NT2/D1 (cell line): ENCODE measurements around the gene MID2.
A peak's percentile ranks its signal among the peaks of the same experiment; 100 is the strongest.

Source experiments
- DNase-seq: peaks from one replicate; pipeline ENCODE4 v3.0.0-alpha.2; 2011; ENCODE audit warnings: low read depth, low spot score
- H3K27me3 ChIP-seq: 2 replicates; pipeline ENCODE4 v1.6.0; 2011; ENCODE audit warnings: mild to moderate bottlenecking; ENCODE audit not compliant: insufficient read length, insufficient read depth
- H3K36me3 ChIP-seq: 2 replicates; pipeline ENCODE4 v1.6.1; 2011; ENCODE audit warnings: mild to moderate bottlenecking, low read length, mixed read lengths; ENCODE audit not compliant: insufficient read depth, insufficient read length
- H3K4me1 ChIP-seq: 2 replicates; pipeline ENCODE4 v1.5.1; 2011; ENCODE audit not compliant: insufficient read depth, insufficient read length
- H3K4me3 ChIP-seq: 2 replicates; pipeline ENCODE4 v1.5.1; 2011; ENCODE audit warnings: low read depth; ENCODE audit not compliant: insufficient read length
- H3K9ac ChIP-seq: 2 replicates; pipeline ENCODE4 v1.6.0; 2011; ENCODE audit warnings: low read depth; ENCODE audit not compliant: insufficient read length
- H3K9me3 ChIP-seq: 2 replicates; pipeline ENCODE4 v1.5.1; 2011; ENCODE audit warnings: mild to moderate bottlenecking, low read length; ENCODE audit not compliant: insufficient read depth
- SUZ12 ChIP-seq: IDR thresholded peaks from 2 replicates; pipeline ENCODE4 v1.6.1; 2011; ENCODE audit not compliant: insufficient read length, insufficient read depth; ENCODE audit errors: extremely low read depth
- YY1 ChIP-seq: IDR thresholded peaks from 2 replicates; pipeline ENCODE4 v1.6.1; 2011; ENCODE audit not compliant: insufficient read length, insufficient read depth
- ZNF274 ChIP-seq: IDR thresholded peaks from 2 replicates; pipeline ENCODE4 v1.6.1; 2011; ENCODE audit warnings: mild to moderate bottlenecking, low read depth, low read length

Gene MID2

DNA sequence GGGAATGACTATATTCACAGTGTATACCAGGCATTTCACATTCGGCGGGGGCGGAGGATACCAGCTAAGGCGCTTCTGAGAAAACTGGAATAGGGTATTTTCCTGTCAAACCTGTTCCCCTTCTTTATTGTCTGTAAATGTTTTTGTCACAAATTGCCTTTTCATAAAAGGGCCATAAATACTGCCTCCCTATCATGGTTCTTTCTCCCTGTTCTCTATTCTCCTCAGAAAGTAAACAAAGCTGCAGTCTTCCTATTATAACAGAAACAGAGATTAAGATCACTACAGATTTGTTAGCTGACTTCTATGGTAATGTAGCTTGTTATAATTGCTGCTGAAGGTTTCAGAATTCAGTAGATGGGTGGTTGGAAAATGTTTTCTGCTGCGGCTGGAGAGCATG is 32.2 kb downstream of the MID2 start:
- Histone ChIP-seq H3K9me3 (no peaks in the 10 kb centered on the region), H3K4me1 (no peaks in the 10 kb centered on the region), H3K4me3 (no peak overlapping the region), H3K9ac (no peak overlapping the region), H3K27me3 (no peaks in the 10 kb centered on the region), H3K36me3 (no peaks in the 10 kb centered on the region)
- DNase-seq, result no peak
- no peak for TF ChIP-seq ZNF274
- TF ChIP-seq SUZ12, result no peak

DNA sequence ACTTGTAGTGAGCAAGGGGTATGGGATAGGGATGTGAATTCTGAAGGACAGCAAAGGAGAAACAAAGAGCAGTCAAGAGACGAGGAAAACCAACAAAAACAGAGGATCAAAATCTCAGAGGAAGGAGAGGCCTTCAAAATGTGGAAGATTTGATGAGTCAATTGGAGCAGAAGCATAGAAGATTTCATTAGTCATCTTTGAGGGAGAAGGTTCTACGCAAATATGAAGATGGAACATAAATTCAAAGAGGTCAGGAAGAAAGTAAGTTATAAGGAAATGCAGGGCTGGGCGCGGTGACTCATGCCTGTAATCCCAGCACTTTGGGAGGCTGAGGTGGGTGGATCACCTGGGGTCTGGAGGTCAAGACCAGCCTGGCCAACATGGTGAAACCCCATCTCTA is 35.4 kb downstream of the MID2 start:
- Histone ChIP-seq H3K4me3 (no peak overlapping the region), H3K36me3 (no peaks in the 10 kb centered on the region), H3K9me3 (no peaks in the 10 kb centered on the region), H3K4me1 (no peaks in the 10 kb centered on the region), H3K27me3 (no peaks in the 10 kb centered on the region), H3K9ac (no peak overlapping the region)
- DNase-seq, result no peak
- TF ChIP-seq YY1 (no peak), ZNF274 (no peak), SUZ12 (no peak)

DNA sequence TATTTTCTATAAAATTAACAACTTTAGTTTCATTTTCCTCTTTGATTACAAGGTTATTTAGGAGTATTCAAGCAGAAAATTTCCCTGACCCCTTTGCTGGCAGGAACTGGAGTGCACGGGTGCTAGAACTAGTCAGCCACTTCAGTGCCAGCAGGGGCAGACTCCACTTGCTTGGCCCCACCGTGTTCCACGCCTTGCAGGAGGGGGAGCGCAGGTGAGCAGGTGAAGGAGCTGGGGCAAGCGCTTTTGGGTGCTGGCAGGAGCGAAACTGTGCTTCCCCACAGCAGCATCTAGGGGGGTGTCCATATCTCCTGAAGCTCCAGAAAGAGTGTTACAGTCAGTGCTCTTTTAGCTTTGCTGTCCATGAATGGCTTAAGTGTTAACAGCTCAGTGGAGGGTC is 45.5 kb downstream of the MID2 start:
- Histone ChIP-seq H3K27me3 (no peaks in the 10 kb centered on the region), H3K36me3 (no peaks in the 10 kb centered on the region)
- TF ChIP-seq YY1 (no peak), ZNF274 (no peak), SUZ12 (no peak)

DNA sequence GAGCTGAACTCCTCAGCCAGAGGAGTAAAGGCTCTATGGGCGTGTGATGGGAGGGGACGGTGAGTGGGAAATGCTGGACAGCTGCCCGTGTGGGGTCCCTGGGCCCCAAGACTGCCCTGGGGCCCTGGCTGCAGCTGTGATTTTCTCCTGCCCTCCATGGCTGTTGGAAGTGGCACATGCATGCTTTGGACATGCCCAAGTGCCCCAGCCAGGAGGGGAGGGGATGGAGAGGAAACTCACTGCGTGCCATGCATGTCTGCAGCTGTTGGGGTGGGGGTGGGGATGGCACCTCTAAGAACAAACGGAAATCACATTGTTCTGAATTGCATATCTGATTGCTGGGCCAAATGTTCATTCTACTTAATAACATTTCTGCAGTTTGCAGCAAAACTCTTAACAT is 52.4 kb downstream of the MID2 start:
- Histone ChIP-seq H3K9ac (no peak overlapping the region), H3K4me3 (no peak overlapping the region), H3K9me3 (no peaks in the 10 kb centered on the region), H3K36me3 (peaks cover 2% of the 10 kb centered on the region), H3K27me3 (no peaks in the 10 kb centered on the region), H3K4me1 (no peaks in the 10 kb centered on the region)
- no peak for TF ChIP-seq SUZ12
- TF ChIP-seq YY1, result no peak
- no peak for TF ChIP-seq ZNF274
- no peak for DNase-seq

More for the DNA sequence above, 45.5 kb downstream of the MID2 start:
- no peaks in the 10 kb centered on the region; the same call in 1 of the 2 replicates for H3K9me3 ChIP-seq
- no peaks in the 10 kb centered on the region for H3K4me1 ChIP-seq
- no peak overlapping the region for H3K9ac ChIP-seq
- H3K4me3 ChIP-seq, result no peak overlapping the region
- no peak for DNase-seq

DNA sequence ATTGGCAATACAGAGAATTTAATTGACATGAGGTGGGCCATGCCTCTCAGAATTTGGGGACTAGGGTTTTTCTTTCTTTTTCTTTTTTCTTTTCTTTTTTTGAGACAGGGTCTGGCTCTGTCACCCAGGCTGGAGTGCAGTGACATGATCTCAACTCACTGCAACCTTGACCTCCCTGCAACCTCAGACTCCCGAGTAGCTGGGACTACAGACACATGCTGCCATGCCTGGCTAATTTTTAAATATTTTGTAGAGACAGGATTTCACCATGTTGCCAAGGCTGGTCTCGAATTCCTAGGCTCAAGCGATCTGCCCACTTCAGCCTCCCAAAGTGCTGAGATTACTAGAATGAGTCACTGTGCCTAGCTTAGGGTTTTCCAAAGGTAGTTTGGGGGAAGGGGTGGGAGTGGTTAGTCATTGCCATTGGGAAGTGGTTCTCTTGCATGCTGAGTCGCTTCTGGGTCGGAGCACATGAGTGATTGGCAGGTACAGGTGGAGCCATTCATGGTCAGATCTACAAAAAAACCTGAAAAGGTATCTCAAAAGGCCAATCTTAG is 54.5 kb downstream of the MID2 start:
- no peak overlapping the region for H3K9ac ChIP-seq
- H3K4me1 ChIP-seq, result no peaks in the 10 kb centered on the region
- no peaks in the 10 kb centered on the region for H3K27me3 ChIP-seq
- H3K9me3 ChIP-seq, result no peaks in the 10 kb centered on the region
- no peak for DNase-seq
- no peak overlapping the region for H3K4me3 ChIP-seq
- no peak for TF ChIP-seq SUZ12
- no peak for TF ChIP-seq YY1
- TF ChIP-seq ZNF274, result no peak
- H3K36me3 ChIP-seq, result peaks cover 2% of the 10 kb centered on the region

DNA sequence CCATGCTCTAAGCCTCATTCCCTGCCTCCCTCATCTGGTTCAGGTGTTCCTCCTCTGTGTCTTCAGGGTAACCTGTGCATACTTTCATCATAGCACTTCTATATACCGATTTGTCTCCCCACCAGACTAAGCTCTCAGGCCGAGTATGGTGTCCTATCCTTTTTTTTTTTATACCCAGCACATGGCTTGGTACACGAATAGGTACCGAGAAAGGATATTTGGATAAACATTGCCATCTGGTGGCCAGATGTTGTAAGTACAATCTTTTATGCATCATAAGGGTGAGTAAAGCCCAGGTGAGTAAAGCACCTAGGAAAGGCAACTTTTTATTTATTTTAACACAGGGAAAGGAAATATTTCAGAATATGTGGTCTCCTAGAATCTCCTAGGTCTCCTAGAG is 68.4 kb downstream of the MID2 start:
- H3K9ac ChIP-seq, result no peak overlapping the region
- peaks cover 22% of the 10 kb centered on the region for H3K9me3 ChIP-seq
- H3K27me3 ChIP-seq, result peaks cover 11% of the 10 kb centered on the region
- DNase-seq, result peak; percentile 59
- H3K36me3 ChIP-seq, result no peaks in the 10 kb centered on the region
- H3K4me3 ChIP-seq, result no peak overlapping the region
- peaks cover 2% of the 10 kb centered on the region for H3K4me1 ChIP-seq
- TF ChIP-seq YY1, result no peak
- no peak for TF ChIP-seq SUZ12
- TF ChIP-seq ZNF274, result no peak

DNA sequence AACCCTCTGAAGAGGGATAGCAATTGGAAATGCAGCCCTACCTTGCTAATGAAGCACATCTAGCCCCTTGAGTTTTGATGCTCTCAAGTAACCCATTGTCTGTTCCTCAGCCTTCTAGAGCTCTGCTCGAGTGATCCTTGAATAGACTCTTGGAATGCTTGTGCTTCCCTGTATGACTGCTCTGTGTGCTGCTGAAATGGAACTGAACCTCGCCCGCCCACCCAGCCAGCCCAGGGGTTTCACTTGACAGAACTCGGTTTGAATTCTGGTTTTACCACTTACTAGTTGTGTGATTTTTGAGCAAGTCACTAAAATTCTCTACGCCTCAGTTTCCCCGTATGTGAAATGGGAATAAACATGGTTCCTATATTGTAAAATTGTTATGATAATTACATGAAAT is 77.1 kb downstream of the MID2 start:
- no peak for DNase-seq
- H3K9ac ChIP-seq, result no peak overlapping the region
- no peaks in the 10 kb centered on the region for H3K9me3 ChIP-seq
- TF ChIP-seq YY1 (no peak), ZNF274 (no peak), SUZ12 (no peak)
- H3K27me3 ChIP-seq, result no peaks in the 10 kb centered on the region
- H3K4me3 ChIP-seq, result no peak overlapping the region
- peaks cover 3% of the 10 kb centered on the region for H3K36me3 ChIP-seq
- no peaks in the 10 kb centered on the region for H3K4me1 ChIP-seq

DNA sequence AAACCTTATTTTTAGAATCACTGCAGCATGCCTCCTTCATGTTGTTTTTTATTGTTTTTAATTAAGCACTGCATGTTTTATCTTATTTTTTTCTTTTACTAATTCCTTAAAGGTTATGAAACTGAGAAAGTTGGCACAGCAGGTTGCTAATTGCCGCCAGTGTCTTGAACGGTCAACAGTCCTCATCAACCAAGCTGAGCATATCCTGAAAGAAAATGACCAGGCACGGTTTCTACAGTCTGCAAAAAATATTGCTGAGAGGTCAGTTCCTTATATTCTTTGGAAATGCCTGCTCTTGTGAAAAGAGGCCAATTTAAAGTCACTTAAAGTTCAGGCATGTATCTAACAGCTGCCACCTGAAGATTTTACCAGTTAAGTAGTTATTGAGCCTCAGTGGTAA is 79.7 kb downstream of the MID2 start:
- H3K36me3 ChIP-seq, result peaks cover 3% of the 10 kb centered on the region
- H3K9ac ChIP-seq, result no peak overlapping the region
- H3K4me3 ChIP-seq, result no peak overlapping the region
- no peaks in the 10 kb centered on the region for H3K27me3 ChIP-seq
- H3K9me3 ChIP-seq, result no peaks in the 10 kb centered on the region
- no peak for DNase-seq
- TF ChIP-seq SUZ12, result no peak
- TF ChIP-seq YY1, result no peak
- TF ChIP-seq ZNF274, result no peak
- no peaks in the 10 kb centered on the region for H3K4me1 ChIP-seq
